Measurements from ENCODE around the gene DLL3. TPM values are rescaled to one million over a fixed set of nuclear protein-coding genes. Genes with fewer than 3 reads are reported as not detected.
A peak's percentile ranks its signal among the peaks of the same experiment; 100 is the strongest.

DLL3 gene
- total and polyA plus RNA-seq, 9 of the 15 experiments (the other 6 are each of a cell fraction or from before 2014, with no cell fraction given): 0.80 to 6.3 (median 1.2) TPM

GRCh38 chr19:39471756-39472536, 26.8 kb upstream of the DLL3 start:
- CTCF ChIA-PET (ENCODE audit: low intra/inter-chr PET ratio): no interaction called here
- H3K4me2 ChIP-seq (ENCODE audit: insufficient read depth, low read length): no peak overlapping the region
- intact Hi-C loops (cut with micrococcal nuclease): no loop called here
- in situ Hi-C loops (cut with MboI): no loop called here
- DNase-seq (ENCODE audit: extremely low read depth in 1 of 4, low spot score in 3 of 4) (no peak), FAIRE-seq (no peak), ATAC-seq (no peak)
- H3K79me2 ChIP-seq (ENCODE audit: control insufficient read depth, insufficient read depth, low read length): no peaks in the 10 kb centered on the region
- BruUV-seq (replicated peaks): no TSS peak
- H3K27ac ChIP-seq (ENCODE audit: extremely low read depth, low read depth, low read length): no peak overlapping the region
- H3K4me1 ChIP-seq (replicated peaks in 1 of 2; ENCODE audit: control insufficient read depth in 2 of 2, insufficient read depth in 2 of 2, low read length in 2 of 2): peaks cover 0 to 16% of the 10 kb centered on the region in 2 experiments; a peak in 1 of 5 replicates
- peaks cover 98% of the 10 kb centered on the region for H3K36me3 ChIP-seq (ENCODE audit: control insufficient read depth, insufficient read depth, low read length)
- 88% methylated on average over 8 of the region's 8 CpGs for WGBS (ENCODE audit: insufficient coverage, low coverage, missing lambda C conversion rate)
- H3K9me3 ChIP-seq (replicated peaks; ENCODE audit: control insufficient read depth, insufficient read depth, low read depth, low read length): no peaks in the 10 kb centered on the region
- H3K9ac ChIP-seq (ENCODE audit: insufficient read depth in 1 of 2, low read depth in 2 of 2, low read length in 2 of 2): no peak overlapping the region
- H4K20me1 ChIP-seq (replicated peaks; ENCODE audit: control insufficient read depth, insufficient read depth, low read length): no peaks in the 10 kb centered on the region; the same call in 1 of the 2 replicates
- POLR2A ChIA-PET: interaction anchor here (0.8 kb wide), 2 partner anchors 8 to 9 kb away, joined by 3 read pairs; partner anchors contain the start of gene TIMM50
- TF ChIP-seq RBM25 (IDR thresholded peaks at IDR 0.05; ENCODE audit: low read depth, low read length, severe bottlenecking): peak; percentile 12
- no peak for TF ChIP-seq NCOA1 (IDR thresholded peaks at IDR 0.05; ENCODE audit: low read depth)
- H3K27me3 ChIP-seq (ENCODE audit: control insufficient read depth in 2 of 2, insufficient read depth in 2 of 2, low read length in 2 of 2): no peaks in the 10 kb centered on the region
- no peak overlapping the region for H3K4me3 ChIP-seq
- no peak overlapping the region for H2AFZ ChIP-seq (ENCODE audit: low read depth, low read length)
- no peaks in the 10 kb centered on the region for H3K9me1 ChIP-seq (ENCODE audit: control insufficient read depth, insufficient read depth, low read length)

- Histone ChIP-seq H3K79me2 (ENCODE audit: control insufficient read depth, insufficient read depth, low read length) (no peaks in the 10 kb centered on the region), H2AFZ (ENCODE audit: low read depth, low read length) (no peak overlapping the region), H4K20me1 (replicated peaks; ENCODE audit: control insufficient read depth, insufficient read depth, low read length) (no peaks in the 10 kb centered on the region; the same call in 1 of the 2 replicates), H3K4me3 (no peak overlapping the region), H3K27ac (ENCODE audit: extremely low read depth, low read depth, low read length) (no peak overlapping the region), H3K9me3 (replicated peaks; ENCODE audit: control insufficient read depth, insufficient read depth, low read depth, low read length) (no peaks in the 10 kb centered on the region), H3K4me1 (replicated peaks in 1 of 2; ENCODE audit: control insufficient read depth in 2 of 2, insufficient read depth in 2 of 2, low read length in 2 of 2) (peaks cover 0 to 16% of the 10 kb centered on the region in 2 experiments; a peak in 1 of 5 replicates), H3K9me1 (ENCODE audit: control insufficient read depth, insufficient read depth, low read length) (no peaks in the 10 kb centered on the region), H3K4me2 (ENCODE audit: insufficient read depth, low read length) (no peak overlapping the region), H3K36me3 (ENCODE audit: control insufficient read depth, insufficient read depth, low read length) (peaks cover 89% of the 10 kb centered on the region), H3K9ac (ENCODE audit: insufficient read depth in 1 of 2, low read depth in 2 of 2, low read length in 2 of 2) (no peak overlapping the region), H3K27me3 (ENCODE audit: control insufficient read depth in 2 of 2, insufficient read depth in 2 of 2, low read length in 2 of 2) (no peaks in the 10 kb centered on the region)
- ATAC-seq (no peak), FAIRE-seq (no peak), DNase-seq (ENCODE audit: extremely low read depth in 1 of 4, low spot score in 3 of 4) (no peak)
- no TSS peak for BruUV-seq (replicated peaks)
- POLR2A ChIA-PET: no interaction called here
- in situ Hi-C loops (cut with MboI) (no loop called here), intact Hi-C loops (cut with micrococcal nuclease) (no loop called here)
- CTCF ChIA-PET (ENCODE audit: low intra/inter-chr PET ratio): interaction anchor here (0.6 kb wide), 1 partner anchor 199 kb away, joined by 3 read pairs; no protein-coding TSS in a partner anchor
- WGBS (ENCODE audit: insufficient coverage, low coverage, missing lambda C conversion rate): 87% methylated on average over 10 of the region's 32 CpGs
- TF ChIP-seq NUFIP1 (IDR thresholded peaks at IDR 0.05; ENCODE audit: partially characterized antibody) (no peak), RUNX1 (IDR thresholded peaks at IDR 0.05; ENCODE audit: low read depth) (no peak), POLR2G (IDR thresholded peaks at IDR 0.05; ENCODE audit: low read depth, low read length) (peak; percentile 57; the same call in 1 of the 2 replicates), HEY1 (CRISPR knock-in tag; IDR thresholded peaks at IDR 0.05; ENCODE audit: borderline replicate concordance) (no peak), FUS (optimal IDR thresholded peaks at IDR 0.05; ENCODE audit: low read depth, low read length) (no peak)
Observed at GRCh38 chr19:39472746-39473442, 25.9 kb upstream of the DLL3 start.

All from K562 (cell line).